ENCODE results near the gene NTM. TPM values are rescaled to one million over a fixed set of nuclear protein-coding genes. Genes with fewer than 3 reads are reported as not detected.
A peak's percentile ranks its signal among the peaks of the same experiment; 100 is the strongest.

The NTM gene
- total and polyA plus RNA-seq, 2 of the 8 experiments (the other 6 are each of a cell fraction or from before 2014, with no cell fraction given): 13.4 to 20.0 TPM

DNA sequence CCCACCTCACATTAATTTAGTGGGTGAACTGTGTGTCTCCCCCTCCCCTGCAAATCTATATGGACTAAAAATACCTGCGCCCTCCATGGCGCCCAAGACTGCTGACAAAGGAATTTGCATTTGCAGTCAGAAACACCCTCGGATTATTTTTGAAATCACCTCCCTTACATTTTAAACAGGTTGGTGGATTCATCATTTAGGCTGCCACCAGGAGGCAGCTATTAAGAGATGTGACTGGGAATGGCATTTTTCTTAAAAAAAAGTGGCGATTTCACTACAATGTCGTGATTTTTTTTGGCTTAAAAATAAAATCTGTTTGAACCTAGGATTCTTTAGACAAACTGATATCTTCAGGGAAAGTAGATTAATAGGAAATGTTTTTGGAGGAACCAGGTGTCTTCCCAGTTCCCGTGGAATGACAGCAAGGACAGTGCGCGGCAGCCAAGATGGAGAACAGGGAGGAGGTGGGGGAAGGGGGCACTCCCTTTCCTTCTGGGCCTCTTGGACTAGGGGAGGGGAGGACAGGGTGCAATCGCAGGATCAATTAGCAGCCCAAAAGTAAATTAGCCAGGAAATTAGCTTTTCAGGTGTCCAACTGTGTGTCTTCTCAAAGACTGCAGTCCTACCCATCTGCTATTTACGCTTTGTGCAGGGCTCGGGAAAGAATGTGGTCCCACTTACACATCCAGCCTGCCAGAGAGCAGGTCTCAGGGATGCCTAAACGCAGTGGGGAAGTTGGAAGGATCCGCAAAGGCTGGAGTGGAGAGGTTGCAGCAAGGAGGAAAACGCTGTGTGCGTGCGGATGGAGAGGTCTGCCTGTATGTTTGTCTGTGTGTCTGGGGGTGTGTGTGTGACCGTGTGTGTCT lies 496.4 kb downstream of the NTM start:
- Histone ChIP-seq H2AFZ (ENCODE audit: low read length) (no peak overlapping the region), H3K36me3 (ENCODE audit: control insufficient read depth in 2 of 4, insufficient read depth in 4 of 4, low read length in 3 of 4) (no peaks in the 10 kb centered on the region), H3K4me2 (ENCODE audit: insufficient read depth in 1 of 2, low read depth in 2 of 2, low read length in 2 of 2) (peak overlapping the region in 1 of 2 experiments; percentile 51; a peak in 2 of 4 replicates), H3K23me2 (ENCODE audit: low read depth, low read length) (peaks cover 4% of the 10 kb centered on the region; the same call in 1 of the 2 replicates), H3K18ac (ENCODE audit: extremely low read depth, low read length) (peak overlapping the region; percentile 66; the same call in 1 of the 2 replicates), H2BK120ac (replicated peaks; ENCODE audit: low read depth, low read length) (no peak overlapping the region), H2AK5ac (ENCODE audit: low read depth, low read length) (peak overlapping the region; percentile 98), H3K4ac (replicated peaks; ENCODE audit: insufficient read length, low read depth, low read length) (peak overlapping the region; percentile 32), H4K20me1 (replicated peaks in 1 of 2; ENCODE audit: control insufficient read depth in 1 of 2, insufficient read depth in 2 of 2, low read length in 2 of 2) (peaks cover 0 to 2% of the 10 kb centered on the region in 2 experiments), H2BK12ac (ENCODE audit: low read depth, low read length) (peak overlapping the region; percentile 97), H3K79me2 (ENCODE audit: control insufficient read depth in 1 of 2, insufficient read depth in 2 of 2, low read length in 2 of 2) (no peaks in the 10 kb centered on the region), H2BK20ac (ENCODE audit: low read length) (peak overlapping the region; percentile 83), H4K8ac (ENCODE audit: extremely low read depth, insufficient read depth, low read length) (no peak overlapping the region), H2BK15ac (ENCODE audit: low read length) (peak overlapping the region; percentile 99), H3K4me3 (ENCODE audit: extremely low read depth in 1 of 4, insufficient read depth in 2 of 4, low read depth in 3 of 4, low read length in 4 of 4) (no peak overlapping the region), H3K23ac (ENCODE audit: insufficient read length) (no peak overlapping the region), H3K4me1 (replicated peaks in 1 of 4; ENCODE audit: control insufficient read depth in 3 of 4, insufficient read depth in 4 of 4, low read length in 3 of 4) (peaks cover 18 to 33% (median 20%) of the 10 kb centered on the region in 4 experiments), H4K5ac (ENCODE audit: insufficient read length, low read depth, low read length) (peak overlapping the region; percentile 15), H3K27me3 (replicated peaks in 1 of 4; ENCODE audit: control insufficient read depth in 3 of 4, extremely low read depth in 1 of 4, insufficient read depth in 3 of 4, low read length in 3 of 4) (no peaks in the 10 kb centered on the region), H3K9ac (replicated peaks in 1 of 4; ENCODE audit: extremely low read depth in 1 of 4, low read depth in 3 of 4, low read length in 3 of 4) (no peak overlapping the region), H3K27ac (ENCODE audit: low read depth, low read length) (no peak overlapping the region), H3K14ac (ENCODE audit: insufficient read length) (no peak overlapping the region), H2BK5ac (ENCODE audit: low read depth, low read length) (peak overlapping the region; percentile 84; the same call in 1 of the 2 replicates), H3K79me1 (ENCODE audit: low read depth, low read length) (peaks cover 4% of the 10 kb centered on the region; the same call in 1 of the 2 replicates), H3K56ac (replicated peaks; ENCODE audit: insufficient read length, low read depth, low read length) (peak overlapping the region; percentile 17), H4K91ac (replicated peaks; ENCODE audit: insufficient read length, low read length) (peak overlapping the region; percentile 86), H3K9me3 (ENCODE audit: insufficient read depth in 2 of 2, low read depth in 1 of 2, low read length in 1 of 2) (no peaks in the 10 kb centered on the region)
- peak; percentile 58 for FAIRE-seq
- no peak for DNase-seq (ENCODE audit: low read depth in 1 of 2, low spot score in 2 of 2)
- ChIA-PET CTCF (ENCODE audit: partially characterized antibody) (interaction anchor here (0.5 to 11.7 kb wide), 29 partner anchors 11 to 300 kb away, joined by 3 to 310 read pairs (median 4); no protein-coding TSS in a partner anchor), POLR2A (ENCODE audit: partially characterized antibody) (interaction anchor here (1.7 kb wide), 1 partner anchor 173 kb away, joined by 3 read pairs; no protein-coding TSS in a partner anchor)
- WGBS, 2 experiments (ENCODE audit: extremely low coverage in 1 of 2, insufficient coverage in 1 of 2, insufficient read length in 1 of 2, insufficient replicate concordance in 2 of 2, low coverage in 1 of 2, low lambda C conversion rate in 2 of 2, missing lambda C conversion rate in 1 of 2): 75% methylated on average over 17 of the region's 17 CpGs; no CpG with 5 or more reads in 1 of the 2 experiments
- TF ChIP-seq RFX5 (IDR thresholded peaks at IDR 0.05; ENCODE audit: borderline replicate concordance, low read depth, low read length): no peak
- no peak for TF ChIP-seq CBX5 (IDR thresholded peaks at IDR 0.05; ENCODE audit: low read depth, low read length)
- no peak for TF ChIP-seq SAP30 (IDR thresholded peaks at IDR 0.05; ENCODE audit: insufficient read depth, insufficient replicate concordance, low read length)
- TF ChIP-seq BRCA1 (IDR thresholded peaks at IDR 0.05; ENCODE audit: low read depth, low read length): no peak
- no peak for TF ChIP-seq SP4 (IDR thresholded peaks at IDR 0.05; ENCODE audit: low read length)
- no peak for TF ChIP-seq KDM5A (IDR thresholded peaks at IDR 0.05; ENCODE audit: low read length)
- TF ChIP-seq, protein P1, sequence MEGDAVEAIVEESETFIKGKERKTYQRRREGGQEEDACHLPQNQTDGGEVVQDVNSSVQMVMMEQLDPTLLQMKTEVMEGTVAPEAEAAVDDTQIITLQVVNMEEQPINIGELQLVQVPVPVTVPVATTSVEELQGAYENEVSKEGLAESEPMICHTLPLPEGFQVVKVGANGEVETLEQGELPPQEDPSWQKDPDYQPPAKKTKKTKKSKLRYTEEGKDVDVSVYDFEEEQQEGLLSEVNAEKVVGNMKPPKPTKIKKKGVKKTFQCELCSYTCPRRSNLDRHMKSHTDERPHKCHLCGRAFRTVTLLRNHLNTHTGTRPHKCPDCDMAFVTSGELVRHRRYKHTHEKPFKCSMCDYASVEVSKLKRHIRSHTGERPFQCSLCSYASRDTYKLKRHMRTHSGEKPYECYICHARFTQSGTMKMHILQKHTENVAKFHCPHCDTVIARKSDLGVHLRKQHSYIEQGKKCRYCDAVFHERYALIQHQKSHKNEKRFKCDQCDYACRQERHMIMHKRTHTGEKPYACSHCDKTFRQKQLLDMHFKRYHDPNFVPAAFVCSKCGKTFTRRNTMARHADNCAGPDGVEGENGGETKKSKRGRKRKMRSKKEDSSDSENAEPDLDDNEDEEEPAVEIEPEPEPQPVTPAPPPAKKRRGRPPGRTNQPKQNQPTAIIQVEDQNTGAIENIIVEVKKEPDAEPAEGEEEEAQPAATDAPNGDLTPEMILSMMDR (IDR thresholded peaks at IDR 0.05; ENCODE audit: control extremely low read depth in 1 of 3, insufficient read depth in 1 of 3, low read depth in 1 of 3, low read length in 3 of 3): peak in 2 of 3 experiments; percentile 14 to 17; a peak in 2 of 4 replicates
- 0 out of 4 replicates have a peak, but pooled peaks of 1 of the 2 experiments have one; percentile 16 for TF ChIP-seq RAD21 (IDR thresholded peaks at IDR 0.05 in 1 of 2, conservative IDR thresholded peaks at IDR 0.05 in 1 of 2; ENCODE audit: low read depth in 2 of 2, low read length in 2 of 2)
